GM13977 (cell line): Measurements from ENCODE around the gene ATP8B4.

Source experiments
- DNase-seq: peaks from one replicate; pipeline ENCODE4 v3.0.0; 2012; ENCODE audit warnings: low spot score
- CTCF ChIP-seq: IDR thresholded peaks from 2 replicates; pipeline ENCODE4 v1.5.1; 2012; ENCODE audit warnings: mild to moderate bottlenecking, control low read depth; ENCODE audit not compliant: insufficient read depth; ENCODE audit errors: extremely low read depth, missing control alignments
- in situ Hi-C: fragments of 300-500 bp; cut with MboI; formaldehyde crosslinking; loops from one replicate; pipeline ENCODE4 v1.12.0; 2022; ENCODE audit warnings: low sequenced_read_pairs, low pct_unique_long_range_greater_than_20kb, mixed read lengths, inconsistent platforms; ENCODE audit not compliant: unreplicated experiment

Gene ATP8B4

GRCh38 chr15:50082066-50082465 lies 37.0 kb downstream of the ATP8B4 start:
- in situ Hi-C loops = no loop called here
- no peak for DNase-seq

GRCh38 chr15:50077651-50078050 lies 41.4 kb downstream of the ATP8B4 start:
- TF ChIP-seq CTCF = no peak
- in situ Hi-C loops = no loop called here
- DNase-seq = no peak

More at GRCh38 chr15:50082066-50082465, 37.0 kb downstream of the ATP8B4 start:
- no peak for TF ChIP-seq CTCF

GRCh38 chr15:50077176-50077575 lies 41.9 kb downstream of the ATP8B4 start:
- in situ Hi-C loops = no loop called here
- no peak for DNase-seq
- no peak for TF ChIP-seq CTCF

- TF ChIP-seq CTCF = no peak
- DNase-seq = no peak
- in situ Hi-C loops = no loop called here
Observed at GRCh38 chr15:50075319-50075718, 43.7 kb downstream of the ATP8B4 start.

- TF ChIP-seq CTCF = no peak
- in situ Hi-C loops = no loop called here
- no peak for DNase-seq
Observed at GRCh38 chr15:50071551-50072258, 47.3 kb downstream of the ATP8B4 start.

GRCh38 chr15:50068016-50068415 lies 51.0 kb downstream of the ATP8B4 start:
- no peak for DNase-seq
- in situ Hi-C loops = no loop called here
- TF ChIP-seq CTCF = no peak
